WERI-Rb-1 (cell line): ENCODE data around the gene LRTM1.
A peak's percentile ranks its signal among the peaks of the same experiment; 100 is the strongest.

Experiments used
- DNase-seq: peaks from one replicate; pipeline ENCODE4 v3.0.0-alpha.2; 2020
- H3K27ac ChIP-seq: fragments of 250-450 bp; sonication (Bioruptor Pico); 2 replicates; pipeline ENCODE4 v1.5.1; 2020; ENCODE audit warnings: mild to moderate bottlenecking, moderate library complexity
- H3K27me3 ChIP-seq: fragments of 250-450 bp; sonication (Bioruptor Pico); 2 replicates; pipeline ENCODE4 v1.5.1; 2021; ENCODE audit warnings: mild to moderate bottlenecking, low read depth, moderate library complexity; ENCODE audit not compliant: insufficient read depth, severe bottlenecking
- H3K36me3 ChIP-seq: fragments of 250-450 bp; sonication (Bioruptor Pico); 2 replicates; pipeline ENCODE4 v1.5.1; 2020; ENCODE audit warnings: mild to moderate bottlenecking, moderate library complexity
- H3K4me3 ChIP-seq: 2 replicates; pipeline ENCODE4 v1.5.1; 2011; ENCODE audit warnings: low read depth, mild to moderate bottlenecking, control low read depth, low read length
- H3K9me3 ChIP-seq: fragments of 250-450 bp; sonication (Bioruptor Pico); 2 replicates; pipeline ENCODE4 v1.5.1; 2021; ENCODE audit warnings: mild to moderate bottlenecking, moderate library complexity; ENCODE audit not compliant: severe bottlenecking
- CTCF ChIP-seq: IDR thresholded peaks from 2 replicates; pipeline ENCODE4 v1.5.1; 2011; ENCODE audit warnings: low read depth, mild to moderate bottlenecking, control low read depth, inconsistent platforms, low read length

The LRTM1 gene

DNA sequence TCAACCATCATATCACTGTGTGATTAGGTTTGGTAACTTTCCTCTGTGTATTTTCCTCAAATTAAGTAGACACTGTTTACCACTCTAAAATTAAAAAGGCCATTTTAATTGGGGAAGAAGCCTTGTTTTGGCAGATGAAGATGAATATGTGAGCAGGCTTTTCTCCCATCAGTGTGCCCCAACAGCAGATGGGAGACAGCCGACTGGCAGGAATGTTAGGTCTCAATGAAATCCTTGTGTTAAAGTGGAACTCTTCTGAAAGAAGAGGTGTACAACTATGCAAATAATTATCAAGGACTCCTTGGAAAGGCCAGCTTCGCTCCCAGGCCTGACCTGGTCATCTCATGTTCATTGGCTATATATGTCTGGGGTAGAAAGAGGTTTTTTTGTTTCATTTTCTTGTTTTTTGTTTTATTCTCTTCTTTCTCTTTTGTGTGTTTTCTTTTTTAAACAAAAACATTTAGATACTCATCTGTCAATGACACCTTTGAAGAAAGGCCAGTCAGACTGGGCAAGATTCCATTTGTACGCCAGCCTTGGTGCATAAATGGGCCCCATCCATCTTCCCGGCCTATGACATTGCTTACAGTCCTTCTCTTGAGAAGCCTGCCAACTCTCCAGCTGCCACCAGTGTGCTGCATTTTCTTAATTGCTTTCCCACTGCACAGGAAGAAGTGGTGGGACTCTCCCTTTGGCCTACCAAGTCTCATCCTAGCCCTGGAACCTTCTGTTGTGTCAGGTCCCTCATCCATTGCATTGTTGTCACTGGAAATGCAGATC lies 25.8 kb downstream of the LRTM1 start:
- TF ChIP-seq CTCF: no peak
- H3K36me3 ChIP-seq: no peaks in the 10 kb centered on the region
- no peak overlapping the region for H3K27ac ChIP-seq
- no peak overlapping the region for H3K4me3 ChIP-seq
- H3K9me3 ChIP-seq: peaks cover 2% of the 10 kb centered on the region
- no peaks in the 10 kb centered on the region for H3K27me3 ChIP-seq
- no peak for DNase-seq

DNA sequence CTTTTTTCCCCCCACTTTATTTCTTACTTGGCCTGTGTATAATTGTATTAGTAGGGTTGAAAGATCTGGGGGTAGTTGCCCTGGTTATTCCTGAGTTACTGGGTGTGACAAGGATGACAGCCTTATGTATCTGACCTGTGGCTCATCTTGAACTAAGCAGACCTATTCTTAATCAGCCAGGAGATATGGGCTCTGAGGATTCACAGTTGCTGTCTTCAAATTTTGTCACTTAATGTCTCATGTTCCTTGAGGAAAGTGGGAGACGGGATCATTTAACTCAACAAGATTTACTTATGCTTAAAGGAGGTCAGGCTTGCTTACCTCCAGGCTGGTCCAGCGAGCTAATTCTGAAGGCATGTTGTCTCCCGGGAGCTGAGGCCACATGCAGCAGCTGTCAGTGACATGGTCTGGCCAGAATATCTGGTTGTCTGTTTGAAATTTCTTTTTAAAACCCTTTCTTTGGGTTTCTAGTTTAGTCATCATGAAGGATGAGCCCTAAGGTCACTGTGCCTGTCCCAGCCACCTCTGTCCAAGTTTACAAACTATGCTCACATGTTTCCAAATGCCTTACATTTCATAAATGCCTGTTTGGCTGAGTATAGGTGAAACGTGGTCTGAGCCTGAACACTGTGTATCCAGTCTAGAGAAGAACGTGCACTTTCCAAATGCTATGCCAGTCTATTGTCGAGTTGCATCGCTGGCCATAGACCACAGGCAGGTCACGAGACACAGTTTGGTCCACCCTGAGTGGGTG lies 26.8 kb downstream of the LRTM1 start:
- Histone ChIP-seq H3K9me3 (peaks cover 2% of the 10 kb centered on the region), H3K27ac (no peak overlapping the region), H3K36me3 (no peaks in the 10 kb centered on the region), H3K4me3 (no peak overlapping the region), H3K27me3 (no peaks in the 10 kb centered on the region)
- TF ChIP-seq CTCF: no peak
- DNase-seq: peak; percentile 14

DNA sequence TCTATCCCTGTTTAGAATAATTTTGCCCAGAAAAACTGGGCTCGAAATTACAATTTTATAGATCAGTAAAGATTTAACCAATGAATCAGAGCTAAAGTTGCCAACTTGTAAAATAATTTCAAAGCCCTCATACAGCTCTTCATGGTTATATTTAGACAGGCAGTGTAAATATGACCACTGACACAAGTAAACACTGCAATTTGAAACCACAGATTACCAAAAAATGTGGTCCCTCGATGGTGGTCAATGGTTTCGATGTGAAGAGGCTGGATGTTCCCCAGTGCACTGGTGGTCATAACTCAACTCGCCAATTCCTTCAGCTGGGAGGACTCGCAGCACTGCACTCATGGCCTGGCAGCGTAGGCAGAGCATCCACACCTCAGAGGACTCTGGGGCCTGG lies 28.6 kb downstream of the LRTM1 start:
- no peak for TF ChIP-seq CTCF
- Histone ChIP-seq H3K27me3 (no peaks in the 10 kb centered on the region), H3K4me3 (no peak overlapping the region), H3K9me3 (peaks cover 2% of the 10 kb centered on the region), H3K27ac (no peak overlapping the region), H3K36me3 (no peaks in the 10 kb centered on the region)
- no peak for DNase-seq

DNA sequence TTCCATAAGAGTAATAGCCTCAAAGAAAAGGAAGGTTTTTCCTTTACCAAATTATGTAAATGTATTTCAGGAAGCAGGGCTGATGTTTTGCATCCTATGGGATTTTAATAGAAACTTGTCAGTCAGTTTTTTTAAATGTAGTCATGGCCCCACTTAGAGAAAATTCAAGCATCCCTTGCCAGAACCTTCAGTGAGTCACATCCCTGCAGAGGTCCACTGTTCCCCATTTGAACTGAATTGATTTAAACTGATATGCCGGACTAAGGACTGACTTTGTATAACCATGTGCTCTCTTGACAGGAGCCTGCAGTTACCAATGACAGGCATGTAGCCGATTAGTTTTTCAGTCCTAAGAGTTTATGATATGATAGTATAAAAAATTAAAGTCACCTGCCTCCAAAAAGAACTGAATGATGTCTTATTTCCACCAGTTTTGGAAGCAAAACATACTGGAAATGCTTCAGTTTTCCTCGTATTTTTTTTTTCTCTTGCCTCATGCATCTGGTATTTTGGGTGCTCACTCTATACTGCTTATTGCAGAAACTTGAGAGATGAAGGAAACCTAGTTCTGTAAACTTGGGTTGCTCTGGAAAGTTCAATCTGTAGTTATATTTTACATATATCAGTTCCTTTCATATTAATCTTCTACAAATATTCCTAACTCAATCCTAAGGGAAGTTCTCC lies 30.7 kb downstream of the LRTM1 start:
- H3K27ac ChIP-seq: no peak overlapping the region
- no peak for DNase-seq
- no peaks in the 10 kb centered on the region for H3K9me3 ChIP-seq
- no peak for TF ChIP-seq CTCF
- H3K36me3 ChIP-seq: no peaks in the 10 kb centered on the region
- H3K27me3 ChIP-seq: no peaks in the 10 kb centered on the region
- no peak overlapping the region for H3K4me3 ChIP-seq

GRCh38 chr3:54895613-54896012 lies 32.2 kb downstream of the LRTM1 start:
- Histone ChIP-seq H3K27ac (no peak overlapping the region), H3K27me3 (no peaks in the 10 kb centered on the region), H3K36me3 (no peaks in the 10 kb centered on the region), H3K9me3 (no peaks in the 10 kb centered on the region), H3K4me3 (no peak overlapping the region)
- TF ChIP-seq CTCF: no peak
- DNase-seq: no peak
